ENCODE data around the gene TCP11L2. TPM values are rescaled to one million over a fixed set of nuclear protein-coding genes. Genes with fewer than 3 reads are reported as not detected.

Gene TCP11L2
- polyA plus RNA-seq, 1 donor from 2014 or later = 16.6 TPM

GRCh38 chr12:106323537-106323936, 21.0 kb downstream of the TCP11L2 start:
- Histone ChIP-seq H3K4me2 (ENCODE audit: low read length) (no peak overlapping the region), H3K9ac (ENCODE audit: low read length) (no peak overlapping the region), H3K27me3 (ENCODE audit: insufficient read depth, low read depth, low read length) (no peaks in the 10 kb centered on the region), H3K79me2 (replicated peaks; ENCODE audit: insufficient read depth, low read length) (no peaks in the 10 kb centered on the region), H3K9me2 (ENCODE audit: insufficient read depth, low read length) (no peaks in the 10 kb centered on the region), H3F3A (ENCODE audit: insufficient read depth, low read length, poor library complexity, severe bottlenecking) (no peaks in the 10 kb centered on the region), H4K20me1 (ENCODE audit: insufficient read depth) (no peaks in the 10 kb centered on the region), H3K9me3 (ENCODE audit: low read length) (no peaks in the 10 kb centered on the region), H3K4me3 (ENCODE audit: low read length) (no peak overlapping the region), H3K27ac (ENCODE audit: low read length) (no peak overlapping the region), H3K36me3 (ENCODE audit: insufficient read depth, low read length) (no peaks in the 10 kb centered on the region), H2AFZ (ENCODE audit: low read depth, low read length) (no peak overlapping the region)
- TF ChIP-seq EZH2 (IDR thresholded peaks at IDR 0.05; ENCODE audit: borderline replicate concordance, insufficient read depth, low read length, poor library complexity, severe bottlenecking) = no peak
- TF ChIP-seq TAF1 (IDR thresholded peaks at IDR 0.05; ENCODE audit: low read depth) = no peak
- no peak for TF ChIP-seq POLR2AphosphoS5 (IDR thresholded peaks at IDR 0.05)
- no peak for TF ChIP-seq SMC3 (conservative IDR thresholded peaks at IDR 0.05; ENCODE audit: poor library complexity)

GRCh38 chr12:106327309-106327869, 24.9 kb downstream of the TCP11L2 start:
- Histone ChIP-seq H3K9ac (ENCODE audit: low read length) (no peak overlapping the region), H3K36me3 (ENCODE audit: insufficient read depth, low read length) (peaks cover 3% of the 10 kb centered on the region), H3K9me3 (ENCODE audit: low read length) (peaks cover 2% of the 10 kb centered on the region), H3K9me2 (ENCODE audit: insufficient read depth, low read length) (no peaks in the 10 kb centered on the region), H3F3A (ENCODE audit: insufficient read depth, low read length, poor library complexity, severe bottlenecking) (no peaks in the 10 kb centered on the region), H2AFZ (ENCODE audit: low read depth, low read length) (no peak overlapping the region), H3K4me3 (ENCODE audit: low read length) (no peak overlapping the region), H3K27ac (ENCODE audit: low read length) (no peak overlapping the region), H3K27me3 (ENCODE audit: insufficient read depth, low read depth, low read length) (no peaks in the 10 kb centered on the region), H3K79me2 (replicated peaks; ENCODE audit: insufficient read depth, low read length) (no peaks in the 10 kb centered on the region), H3K4me2 (ENCODE audit: low read length) (no peak overlapping the region), H4K20me1 (ENCODE audit: insufficient read depth) (no peaks in the 10 kb centered on the region)
- TF ChIP-seq EP300 (conservative IDR thresholded peaks at IDR 0.05; ENCODE audit: poor library complexity, severe bottlenecking) = no peak
- TF ChIP-seq POLR2AphosphoS5 (IDR thresholded peaks at IDR 0.05) = no peak
- TF ChIP-seq RAD21 (conservative IDR thresholded peaks at IDR 0.05) = no peak
- TF ChIP-seq CTCF (IDR thresholded peaks at IDR 0.05; ENCODE audit: poor library complexity, severe bottlenecking) = no peak
- no peak for TF ChIP-seq EZH2 (IDR thresholded peaks at IDR 0.05; ENCODE audit: borderline replicate concordance, insufficient read depth, low read length, poor library complexity, severe bottlenecking)
- TF ChIP-seq TAF1 (IDR thresholded peaks at IDR 0.05; ENCODE audit: low read depth) = no peak
- no peak for TF ChIP-seq SMC3 (conservative IDR thresholded peaks at IDR 0.05; ENCODE audit: poor library complexity)
- no peak for TF ChIP-seq MXI1 (conservative IDR thresholded peaks at IDR 0.05; ENCODE audit: poor library complexity, severe bottlenecking)
- TF ChIP-seq REST (IDR thresholded peaks at IDR 0.05; ENCODE audit: borderline replicate concordance) = no peak

All from neural cell (in vitro differentiated cells).